Endothelial cell of umbilical vein (primary cell): ENCODE measurements around the gene PCDHGA6. TPM values are rescaled to one million over a fixed set of nuclear protein-coding genes. Genes with fewer than 3 reads are reported as not detected.
"Not testable (repeated sequence)": the region's sequence is repeated elsewhere in the genome, so short reads cannot be mapped to it uniquely, and the experiment has no call there.

Source experiments
- BruUV-seq: library from RNA; stranded (reverse); fragments of 400-500 nt; replicated peaks from 2 replicates; lab custom pipeline; 2021; lab: Mats Ljungman, UMichigan
- CTCF ChIA-PET: fragments of 300-600, 350-600 bp; sonication (Branson Sonifier 250); formaldehyde crosslinking; loops from one replicate; lab custom pipeline; 2021; ENCODE audit warnings: antibody characterized with exemption, inconsistent platforms; lab: Charles Lee
- POLR2A ChIA-PET: fragments of 300-600, 350-600 bp; sonication (Branson Sonifier 250); formaldehyde crosslinking; loops from one replicate; lab custom pipeline; 2021; ENCODE audit warnings: antibody characterized with exemption, inconsistent platforms; lab: Charles Lee
- DNase-seq: peaks from one replicate; pipeline ENCODE4 v3.0.0-alpha.2; 2011; ENCODE audit warnings: low read depth, low spot score
- FAIRE-seq: peaks from 2 replicates; lab custom pipeline; 2011; peaks lifted over from hg19 to GRCh38; lab: Jason Lieb, UNC
- H2AFZ ChIP-seq: 2 replicates; pipeline ENCODE4 v1.6.0; 2012; ENCODE audit warnings: low read depth, low read length, control low read depth, inconsistent platforms
- H3K27ac ChIP-seq: 2 replicates; pipeline ENCODE4 v1.5.1; 2011; ENCODE audit warnings: low read depth, mild to moderate bottlenecking, control low read depth, low read length, moderate library complexity; ENCODE audit not compliant: insufficient read depth
- H3K27me3 ChIP-seq, 2 experiments: 2 replicates each; pipeline versions ENCODE4 v1.6.0 to v1.6.1; 2011; ENCODE audit warnings: low read length in 2 of 2, mixed read lengths in 1 of 2; ENCODE audit not compliant: control insufficient read depth in 2 of 2, insufficient read depth in 2 of 2
- H3K36me3 ChIP-seq, 2 experiments: 2 replicates in 1 of 2; 3 replicates in 1 of 2; pipeline ENCODE4 v1.5.1; 2011; ENCODE audit warnings: low read length in 2 of 2, mild to moderate bottlenecking in 1 of 2, moderate library complexity in 1 of 2; ENCODE audit not compliant: control insufficient read depth in 2 of 2, insufficient read depth in 2 of 2; ENCODE audit errors: extremely low read depth in 1 of 2
- H3K4me1 ChIP-seq: 3 replicates; pipeline ENCODE4 v1.5.1; 2011; ENCODE audit warnings: mild to moderate bottlenecking, low read length; ENCODE audit not compliant: control insufficient read depth, insufficient read depth; ENCODE audit errors: extremely low read depth
- H3K4me2 ChIP-seq: 2 replicates; pipeline ENCODE4 v1.6.1; 2011; ENCODE audit warnings: low read length, control low read depth, mixed read lengths; ENCODE audit not compliant: insufficient read depth
- H3K4me3 ChIP-seq, 3 experiments: fragments of 200-600 bp in 1 of 3; sonication (generic), shearing (Covaris generic) in 1 of 3; replicated peaks in 1 of 3; 2 replicates each; pipeline ENCODE4 v1.5.1; 2011 to 2016; ENCODE audit warnings: control low read depth in 3 of 3, low read length in 3 of 3, mild to moderate bottlenecking in 2 of 3, inconsistent platforms in 1 of 3, low read depth in 1 of 3, moderate library complexity in 1 of 3; ENCODE audit not compliant: insufficient read depth in 1 of 3
- H3K79me2 ChIP-seq: 2 replicates; pipeline ENCODE4 v1.6.0; 2012; ENCODE audit warnings: low read length, inconsistent platforms; ENCODE audit not compliant: control insufficient read depth, insufficient read depth
- H3K9ac ChIP-seq: replicated peaks from 2 replicates; pipeline ENCODE3; 2011; ENCODE audit warnings: low read length, control low read depth; ENCODE audit not compliant: insufficient read depth; ENCODE audit errors: extremely low read depth
- H3K9me1 ChIP-seq: replicated peaks from 3 replicates; pipeline ENCODE4 v1.6.0; 2011; ENCODE audit warnings: mild to moderate bottlenecking, low read length; ENCODE audit not compliant: control insufficient read depth, insufficient read depth; ENCODE audit errors: extremely low read depth
- H3K9me3 ChIP-seq: replicated peaks from 2 replicates; pipeline ENCODE4 v1.5.1; 2012; ENCODE audit warnings: low read length, inconsistent platforms; ENCODE audit not compliant: control insufficient read depth, insufficient read depth
- H4K20me1 ChIP-seq: replicated peaks from 2 replicates; pipeline ENCODE3; 2011; ENCODE audit warnings: mild to moderate bottlenecking, low read length; ENCODE audit not compliant: control insufficient read depth, insufficient read depth; ENCODE audit errors: extremely low read depth
- EZH2 ChIP-seq: IDR thresholded peaks from 2 replicates; pipeline ENCODE4 v1.6.1; 2012; ENCODE audit warnings: borderline replicate concordance, low read depth, mild to moderate bottlenecking, moderate library complexity, low read length, inconsistent platforms; ENCODE audit not compliant: severe bottlenecking
- FOS ChIP-seq: IDR thresholded peaks from 2 replicates; pipeline ENCODE4 v1.6.1; 2011; ENCODE audit warnings: mild to moderate bottlenecking, low read length, moderate library complexity, borderline replicate concordance; ENCODE audit not compliant: insufficient read depth
- JUN ChIP-seq: IDR thresholded peaks from 2 replicates; pipeline ENCODE4 v1.6.1; 2011; ENCODE audit warnings: borderline replicate concordance, low read depth; ENCODE audit not compliant: insufficient read length, insufficient read depth
- POLR2A ChIP-seq: IDR thresholded peaks from 2 replicates; pipeline ENCODE4 v1.6.1; 2012; ENCODE audit warnings: low read depth, mild to moderate bottlenecking, control low read depth, low read length
- POLR2AphosphoS5 ChIP-seq: IDR thresholded peaks from 2 replicates; pipeline ENCODE4 v1.6.1; 2012; ENCODE audit warnings: low read depth, mild to moderate bottlenecking, control low read depth, low read length, moderate library complexity; ENCODE audit not compliant: insufficient read depth
- dilution Hi-C: fragments of 300-500 bp; cut with MboI; formaldehyde crosslinking; loops from one replicate; pipeline ENCODE4 v1.15.0; 2019; ENCODE audit warnings: low sequenced_read_pairs; ENCODE audit not compliant: extremely low pct_ligation_motif_present
- intact Hi-C: fragments of 100-400 bp; cut with micrococcal nuclease; formaldehyde crosslinking; loops from one replicate; pipeline ENCODE4 v1.10.0; 2022
- polyA plus RNA-seq, 4 experiments: library from polyadenylated mRNA; depleted of rRNA in 3 of 4; stranded (reverse) in 3 of 4; unstranded in 1 of 4; fragments of >200 nt; gene quantifications; 2 replicates each; pipeline versions ENCODE4 v1.2.1 to v1.2.3, GENCODE V29; 2011 to 2012; ENCODE audit warnings: missing spikeins in 1 of 4
- total RNA-seq: library from RNA; stranded (reverse); gene quantifications from 2 replicates; pipeline ENCODE4 v1.2.3, GENCODE V29; 2021
- TF ChIP-seq, protein P1 (sequence below), 2 donors: IDR thresholded peaks; 1 replicate in 1 of 2; 2 replicates in 1 of 2; pipeline ENCODE4 v1.5.1; 2011; ENCODE audit warnings: low read length in 2 of 2, mild to moderate bottlenecking in 2 of 2, moderate library complexity in 2 of 2, control low read depth in 1 of 2, inconsistent platforms in 1 of 2, low read depth in 1 of 2; ENCODE audit not compliant: insufficient read depth in 1 of 2; ENCODE audit errors: extremely low read depth in 1 of 2
- TF ChIP-seq, protein P2 (sequence below): IDR thresholded peaks from 2 replicates; pipeline ENCODE4 v1.6.1; 2011; ENCODE audit not compliant: insufficient read depth, insufficient read length

PCDHGA6 gene
- total and polyA plus RNA-seq, 2 donors (not counting 3 experiments of a cell fraction or from before 2014, with no cell fraction given) = 2.6 to 2.7 TPM

GRCh38 chr5:141345327-141345726 is 28.4 kb upstream of the PCDHGA6 start:
- dilution Hi-C loops = no loop called here
- Histone ChIP-seq H3K9me3 (no peaks in the 10 kb centered on the region), H3K9me1 (no peaks in the 10 kb centered on the region), H3K9ac (no peak overlapping the region), H3K27me3 (peaks cover 10 to 25% of the 10 kb centered on the region in 2 experiments), H4K20me1 (no peaks in the 10 kb centered on the region), H3K79me2 (no peaks in the 10 kb centered on the region), H3K4me1 (peaks cover 3% of the 10 kb centered on the region), H3K4me2 (no peak overlapping the region), H3K36me3 (no peaks in the 10 kb centered on the region), H3K27ac (no peak overlapping the region), H2AFZ (no peak overlapping the region), H3K4me3 (no peak overlapping the region)
- no peak for FAIRE-seq
- intact Hi-C loops = no loop called here
- DNase-seq = no peak
- no TSS peak for BruUV-seq
- TF ChIP-seq POLR2AphosphoS5 = no peak
- no peak for TF ChIP-seq JUN
- no peak for TF ChIP-seq POLR2A
- TF ChIP-seq, protein P1, sequence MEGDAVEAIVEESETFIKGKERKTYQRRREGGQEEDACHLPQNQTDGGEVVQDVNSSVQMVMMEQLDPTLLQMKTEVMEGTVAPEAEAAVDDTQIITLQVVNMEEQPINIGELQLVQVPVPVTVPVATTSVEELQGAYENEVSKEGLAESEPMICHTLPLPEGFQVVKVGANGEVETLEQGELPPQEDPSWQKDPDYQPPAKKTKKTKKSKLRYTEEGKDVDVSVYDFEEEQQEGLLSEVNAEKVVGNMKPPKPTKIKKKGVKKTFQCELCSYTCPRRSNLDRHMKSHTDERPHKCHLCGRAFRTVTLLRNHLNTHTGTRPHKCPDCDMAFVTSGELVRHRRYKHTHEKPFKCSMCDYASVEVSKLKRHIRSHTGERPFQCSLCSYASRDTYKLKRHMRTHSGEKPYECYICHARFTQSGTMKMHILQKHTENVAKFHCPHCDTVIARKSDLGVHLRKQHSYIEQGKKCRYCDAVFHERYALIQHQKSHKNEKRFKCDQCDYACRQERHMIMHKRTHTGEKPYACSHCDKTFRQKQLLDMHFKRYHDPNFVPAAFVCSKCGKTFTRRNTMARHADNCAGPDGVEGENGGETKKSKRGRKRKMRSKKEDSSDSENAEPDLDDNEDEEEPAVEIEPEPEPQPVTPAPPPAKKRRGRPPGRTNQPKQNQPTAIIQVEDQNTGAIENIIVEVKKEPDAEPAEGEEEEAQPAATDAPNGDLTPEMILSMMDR (IDR thresholded peaks at IDR 0.05; ENCODE audit: extremely low read depth in 1 of 2, insufficient read depth in 1 of 2, low read depth in 1 of 2, low read length in 2 of 2) = no peak
- TF ChIP-seq EZH2 = no peak
- TF ChIP-seq FOS = no peak
- TF ChIP-seq, protein P2, sequence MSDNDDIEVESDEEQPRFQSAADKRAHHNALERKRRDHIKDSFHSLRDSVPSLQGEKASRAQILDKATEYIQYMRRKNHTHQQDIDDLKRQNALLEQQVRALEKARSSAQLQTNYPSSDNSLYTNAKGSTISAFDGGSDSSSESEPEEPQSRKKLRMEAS = no peak
- POLR2A ChIA-PET = no interaction called here
- CTCF ChIA-PET = interaction anchor here (1.4 kb wide), 1 partner anchor 15 kb away, joined by 3 read pairs; the partner anchor contains the start of gene PCDHGA1

DNA sequence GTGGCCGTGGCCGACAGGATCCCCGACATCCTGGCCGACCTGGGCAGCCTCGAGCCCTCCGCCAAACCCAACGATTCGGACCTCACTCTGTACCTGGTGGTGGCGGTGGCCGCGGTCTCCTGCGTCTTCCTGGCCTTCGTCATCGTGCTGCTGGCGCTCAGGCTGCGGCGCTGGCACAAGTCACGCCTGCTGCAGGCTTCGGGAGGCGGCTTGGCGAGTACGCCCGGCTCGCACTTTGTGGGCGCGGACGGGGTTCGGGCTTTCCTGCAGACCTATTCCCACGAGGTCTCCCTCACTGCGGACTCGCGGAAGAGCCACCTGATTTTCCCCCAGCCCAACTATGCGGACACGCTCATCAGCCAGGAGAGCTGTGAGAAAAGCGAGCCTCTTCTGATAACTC is 27.7 kb upstream of the PCDHGA6 start:
- BruUV-seq = not testable (repeated sequence)
- CTCF ChIA-PET = interaction anchor here (1.0 to 1.4 kb wide), 4 partner anchors 15 to 218 kb away, joined by 3 to 4 read pairs (median 3); partner anchors contain the start of genes PCDHGA1 and PCDHGB3

More for the DNA sequence above, 27.7 kb upstream of the PCDHGA6 start:
- intact Hi-C loops, H3K9me3 ChIP-seq, H3K9me1 ChIP-seq, FAIRE-seq, H4K20me1 ChIP-seq, dilution Hi-C loops, H3K36me3 ChIP-seq, H2AFZ ChIP-seq, POLR2A ChIA-PET, DNase-seq, H3K4me1 ChIP-seq, H3K4me3 ChIP-seq, H3K9ac ChIP-seq, H3K79me2 ChIP-seq, H3K4me2 ChIP-seq, H3K27ac ChIP-seq: not testable (repeated sequence)
- peaks cover 17 to 31% of the 10 kb centered on the region in 2 experiments for H3K27me3 ChIP-seq
